Gastroesophageal sphincter (tissue), 3 donors: ENCODE results near the gene FAM117A.

Source experiments
- POLR2A ChIP-seq, 2 donors: fragments of 450-650 bp; IDR thresholded peaks; one replicate each; pipeline ENCODE4 v1.6.1; 2017; ENCODE audit warnings: antibody characterized with exemption in 2 of 2, mild to moderate bottlenecking in 2 of 2, moderate library complexity in 1 of 2
- POLR2AphosphoS5 ChIP-seq: sonication (generic); formaldehyde crosslinking; IDR thresholded peaks from one replicate; pipeline ENCODE4 v1.6.1; 2017; ENCODE audit warnings: antibody characterized with exemption
- TF ChIP-seq, protein P1 (sequence below), 4 experiments: fragments of 200-600 bp in 2 of 4; fragments of 450-650 bp in 2 of 4; sonication (generic) in 1 of 4; IDR thresholded peaks; one replicate each; pipeline ENCODE4 v1.5.1; 2017 to 2019; ENCODE audit warnings: antibody characterized with exemption in 4 of 4, mild to moderate bottlenecking in 2 of 4, moderate library complexity in 2 of 4

DNA sequence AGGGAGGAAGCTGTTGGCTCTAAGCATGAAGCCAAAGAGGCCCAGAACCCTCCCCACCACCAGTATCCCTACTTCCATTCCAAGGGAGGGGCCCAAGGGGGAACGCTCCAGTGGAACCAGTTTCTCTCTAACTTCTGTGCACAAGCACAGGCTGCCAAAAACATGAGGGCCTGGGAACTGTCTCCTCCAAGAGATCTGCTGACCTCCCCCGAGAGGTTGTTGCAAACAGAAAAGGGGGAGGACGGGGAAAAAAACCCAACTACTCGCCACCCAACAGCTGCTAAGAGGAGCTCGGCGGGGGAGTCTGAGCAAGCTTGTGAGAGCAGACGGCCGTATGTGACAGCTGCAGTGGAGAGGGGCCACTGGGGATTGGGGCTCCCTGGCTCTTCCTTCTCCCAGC lies 40.5 kb downstream of the FAM117A start:
- TF ChIP-seq POLR2AphosphoS5 (no peak), POLR2A (IDR thresholded peaks at IDR 0.05) (no peak)
- TF ChIP-seq, protein P1, sequence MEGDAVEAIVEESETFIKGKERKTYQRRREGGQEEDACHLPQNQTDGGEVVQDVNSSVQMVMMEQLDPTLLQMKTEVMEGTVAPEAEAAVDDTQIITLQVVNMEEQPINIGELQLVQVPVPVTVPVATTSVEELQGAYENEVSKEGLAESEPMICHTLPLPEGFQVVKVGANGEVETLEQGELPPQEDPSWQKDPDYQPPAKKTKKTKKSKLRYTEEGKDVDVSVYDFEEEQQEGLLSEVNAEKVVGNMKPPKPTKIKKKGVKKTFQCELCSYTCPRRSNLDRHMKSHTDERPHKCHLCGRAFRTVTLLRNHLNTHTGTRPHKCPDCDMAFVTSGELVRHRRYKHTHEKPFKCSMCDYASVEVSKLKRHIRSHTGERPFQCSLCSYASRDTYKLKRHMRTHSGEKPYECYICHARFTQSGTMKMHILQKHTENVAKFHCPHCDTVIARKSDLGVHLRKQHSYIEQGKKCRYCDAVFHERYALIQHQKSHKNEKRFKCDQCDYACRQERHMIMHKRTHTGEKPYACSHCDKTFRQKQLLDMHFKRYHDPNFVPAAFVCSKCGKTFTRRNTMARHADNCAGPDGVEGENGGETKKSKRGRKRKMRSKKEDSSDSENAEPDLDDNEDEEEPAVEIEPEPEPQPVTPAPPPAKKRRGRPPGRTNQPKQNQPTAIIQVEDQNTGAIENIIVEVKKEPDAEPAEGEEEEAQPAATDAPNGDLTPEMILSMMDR (IDR thresholded peaks at IDR 0.05) = no peak
